T-helper 17 cell (primary cell): ENCODE results near the gene THBS4. TPM values are rescaled to one million over a fixed set of nuclear protein-coding genes. Genes with fewer than 3 reads are reported as not detected.
"Not testable (repeated sequence)": the region's sequence is repeated elsewhere in the genome, so short reads cannot be mapped to it uniquely, and the experiment has no call there.

Experiments
- ATAC-seq: fragments of 150-1000 bp; cut with Tn5 transposase; 2 replicates; pipeline ENCODE4 v1.10.0; 2021; ENCODE audit warnings: mild to moderate bottlenecking, moderate library complexity
- DNase-seq, 3 donors: peaks; one replicate each; pipeline versions ENCODE4 v3.0.0 to v3.0.0-alpha.2; 2020 to 2021
- H3K9me3 ChIP-seq: one replicate; pipeline ENCODE4 v1.7.0; 2013; ENCODE audit warnings: low read length, mild to moderate bottlenecking; ENCODE audit not compliant: control insufficient read depth, poor library complexity, severe bottlenecking
- H3K27ac Mint-ChIP-seq: one replicate; pipeline ENCODE4 v1.8.0; 2022; ENCODE audit warnings: mild to moderate bottlenecking, moderate library complexity, mixed read lengths
- H3K27me3 Mint-ChIP-seq: one replicate; pipeline ENCODE4 v1.8.0; 2022; ENCODE audit warnings: mixed read lengths
- H3K36me3 Mint-ChIP-seq: one replicate; pipeline ENCODE4 v1.8.0; 2022; ENCODE audit warnings: low read depth, mixed read lengths
- H3K4me1 Mint-ChIP-seq: one replicate; pipeline ENCODE4 v1.8.0; 2022; ENCODE audit warnings: mild to moderate bottlenecking, mixed read lengths
- H3K4me3 Mint-ChIP-seq: one replicate; pipeline ENCODE4 v1.8.0; 2022; ENCODE audit warnings: mild to moderate bottlenecking, moderate library complexity, mixed read lengths
- total RNA-seq, 4 donors: library from RNA in 2 of 4; stranded (reverse) in 2 of 4; gene quantifications; one replicate each; pipeline ENCODE4 v1.2.3 and lab custom pipeline; 2022 to 2026

Gene THBS4
- total RNA-seq, 2 donors from 2014 or later: 0.21 to 0.94 TPM

- H3K9me3 ChIP-seq: no peaks in the 10 kb centered on the region
- H3K4me3 Mint-ChIP-seq: no peak overlapping the region
- H3K27ac Mint-ChIP-seq: no peak overlapping the region
- peaks cover 7% of the 10 kb centered on the region for H3K4me1 Mint-ChIP-seq
- DNase-seq: no peak
- no peak for ATAC-seq
- H3K36me3 Mint-ChIP-seq: peaks cover 12% of the 10 kb centered on the region
- no peaks in the 10 kb centered on the region for H3K27me3 Mint-ChIP-seq
Observed at GRCh38 chr5:80072103-80073073, 37.2 kb downstream of the THBS4 start.

- ATAC-seq: no peak
- DNase-seq: no peak
- H3K27ac Mint-ChIP-seq: no peak overlapping the region
Observed at GRCh38 chr5:80076131-80077050, 41.2 kb downstream of the THBS4 start.

GRCh38 chr5:80077051-80077714 lies 42.0 kb downstream of the THBS4 start:
- Mint-ChIP-seq H3K4me3 (no peak overlapping the region), H3K36me3 (no peaks in the 10 kb centered on the region), H3K4me1 (no peaks in the 10 kb centered on the region), H3K27me3 (no peaks in the 10 kb centered on the region), H3K27ac (no peak overlapping the region)
- DNase-seq (no peak), ATAC-seq (no peak)
- H3K9me3 ChIP-seq: no peaks in the 10 kb centered on the region

More at GRCh38 chr5:80076131-80077050, 41.2 kb downstream of the THBS4 start:
- Mint-ChIP-seq H3K4me3 (no peak overlapping the region), H3K4me1 (no peaks in the 10 kb centered on the region), H3K27me3 (no peaks in the 10 kb centered on the region), H3K36me3 (peaks cover 4% of the 10 kb centered on the region)
- no peaks in the 10 kb centered on the region for H3K9me3 ChIP-seq

GRCh38 chr5:80078921-80079320 lies 43.8 kb downstream of the THBS4 start:
- H3K27me3 Mint-ChIP-seq: no peaks in the 10 kb centered on the region
- no peaks in the 10 kb centered on the region for H3K9me3 ChIP-seq
- DNase-seq: no peak
- H3K27ac Mint-ChIP-seq: no peak overlapping the region
- H3K4me1 Mint-ChIP-seq: peaks cover 4% of the 10 kb centered on the region
- no peaks in the 10 kb centered on the region for H3K36me3 Mint-ChIP-seq
- H3K4me3 Mint-ChIP-seq: no peak overlapping the region
- ATAC-seq: no peak

GRCh38 chr5:80082281-80082680 lies 47.1 kb downstream of the THBS4 start:
- no peaks in the 10 kb centered on the region for H3K9me3 ChIP-seq
- DNase-seq: no peak
- Mint-ChIP-seq H3K36me3 (no peaks in the 10 kb centered on the region), H3K27ac (no peak overlapping the region), H3K4me1 (peaks cover 4% of the 10 kb centered on the region), H3K4me3 (peak overlapping the region; percentile 89), H3K27me3 (no peaks in the 10 kb centered on the region)
- no peak for ATAC-seq

- ATAC-seq: peak; percentile 66
- Mint-ChIP-seq H3K27me3 (no peaks in the 10 kb centered on the region), H3K27ac (no peak overlapping the region), H3K4me1 (peaks cover 4% of the 10 kb centered on the region), H3K36me3 (no peaks in the 10 kb centered on the region), H3K4me3 (peak overlapping the region; percentile 89)
- H3K9me3 ChIP-seq: no peaks in the 10 kb centered on the region
- peak in 2 of 3 donors; percentile 22 to 44 for DNase-seq
Observed at GRCh38 chr5:80082731-80083100, 47.6 kb downstream of the THBS4 start.

GRCh38 chr5:80083101-80083890 lies 48.1 kb downstream of the THBS4 start:
- H3K27ac Mint-ChIP-seq: peak overlapping the region; percentile 37
- H3K36me3 Mint-ChIP-seq: no peaks in the 10 kb centered on the region
- ATAC-seq: peak; percentile 85
- peaks cover 4% of the 10 kb centered on the region for H3K4me1 Mint-ChIP-seq
- DNase-seq: no peak
- H3K9me3 ChIP-seq: no peaks in the 10 kb centered on the region
- H3K4me3 Mint-ChIP-seq: peak overlapping the region; percentile 89
- H3K27me3 Mint-ChIP-seq: no peaks in the 10 kb centered on the region

GRCh38 chr5:80090884-80091166 lies 55.7 kb downstream of the THBS4 start:
- ATAC-seq: no peak
- Mint-ChIP-seq H3K27me3 (no peaks in the 10 kb centered on the region), H3K36me3 (peaks cover 2% of the 10 kb centered on the region), H3K27ac (no peak overlapping the region), H3K4me1 (peaks cover 14% of the 10 kb centered on the region), H3K4me3 (no peak overlapping the region)
- H3K9me3 ChIP-seq: no peaks in the 10 kb centered on the region
- DNase-seq: no peak

GRCh38 chr5:80091792-80092192 lies 56.6 kb downstream of the THBS4 start:
- Mint-ChIP-seq H3K4me1 (peaks cover 14% of the 10 kb centered on the region), H3K4me3 (peak overlapping the region; percentile 21), H3K27ac (peak overlapping the region; percentile 85)
- ATAC-seq: peak; percentile 74
- not testable (repeated sequence) for DNase-seq, H3K36me3 Mint-ChIP-seq, H3K9me3 ChIP-seq, H3K27me3 Mint-ChIP-seq

- no peak for DNase-seq
- H3K36me3 Mint-ChIP-seq: peaks cover 4% of the 10 kb centered on the region
- H3K27ac Mint-ChIP-seq: peak overlapping the region; percentile 85
- no peaks in the 10 kb centered on the region for H3K27me3 Mint-ChIP-seq
- H3K4me1 Mint-ChIP-seq: peaks cover 16% of the 10 kb centered on the region
- no peaks in the 10 kb centered on the region for H3K9me3 ChIP-seq
- peak; percentile 41 for ATAC-seq
- peak overlapping the region; percentile 63 for H3K4me3 Mint-ChIP-seq
Observed at GRCh38 chr5:80092486-80093107, 57.4 kb downstream of the THBS4 start.

- Mint-ChIP-seq H3K4me3 (no peak overlapping the region), H3K4me1 (peaks cover 16% of the 10 kb centered on the region), H3K27ac (peak overlapping the region; percentile 85), H3K27me3 (no peaks in the 10 kb centered on the region), H3K36me3 (peaks cover 7% of the 10 kb centered on the region)
- no peaks in the 10 kb centered on the region for H3K9me3 ChIP-seq
- DNase-seq (no peak), ATAC-seq (no peak)
Observed at GRCh38 chr5:80093796-80094195, 58.6 kb downstream of the THBS4 start.

- Mint-ChIP-seq H3K4me3 (no peak overlapping the region), H3K4me1 (peaks cover 16% of the 10 kb centered on the region), H3K27ac (no peak overlapping the region), H3K36me3 (peaks cover 7% of the 10 kb centered on the region), H3K27me3 (no peaks in the 10 kb centered on the region)
- DNase-seq: no peak
- H3K9me3 ChIP-seq: no peaks in the 10 kb centered on the region
- ATAC-seq: no peak
Observed at GRCh38 chr5:80094236-80094738, 59.1 kb downstream of the THBS4 start.
